ENCODE measurements around the gene CPA4. TPM values are rescaled to one million over a fixed set of nuclear protein-coding genes. Genes with fewer than 3 reads are reported as not detected.

The CPA4 gene
- total and polyA plus RNA-seq, 4 donors, result 0.03 to 0.05 TPM; not detected in 2

GRCh38 chr7:130279906-130280305, 13.1 kb upstream of the CPA4 start:
- Histone ChIP-seq H3K4me3 (ENCODE audit: low read depth in 1 of 3, low read length in 3 of 3) (no peak overlapping the region), H3K9me3 (ENCODE audit: control insufficient read depth in 4 of 4, low read length in 3 of 4) (peaks cover 0 to 3% (median 1%) of the 10 kb centered on the region in 4 donors), H3K36me3 (ENCODE audit: control insufficient read depth in 4 of 4, insufficient read depth in 3 of 4, low read depth in 1 of 4, low read length in 3 of 4) (no peaks in the 10 kb centered on the region), H3K27ac (ENCODE audit: low read depth in 1 of 2, low read length in 2 of 2) (no peak overlapping the region), H3K27me3 (ENCODE audit: control insufficient read depth in 4 of 4, insufficient read depth in 4 of 4, low read length in 3 of 4) (peaks cover 0 to 9% (median 2%) of the 10 kb centered on the region in 4 donors), H3K9ac (ENCODE audit: low read depth in 1 of 2, low read length in 2 of 2) (no peak overlapping the region), H3K4me1 (ENCODE audit: control insufficient read depth in 4 of 4, insufficient read depth in 4 of 4, low read length in 3 of 4) (no peaks in the 10 kb centered on the region)
- 95% methylated on average over 1 of the region's 1 CpG for WGBS
- TF ChIP-seq RXRA (IDR thresholded peaks at IDR 0.05) (no peak), EGR1 (IDR thresholded peaks at IDR 0.05; ENCODE audit: low read depth in 2 of 2) (no peak), HNF4G (IDR thresholded peaks at IDR 0.05) (no peak), MAX (IDR thresholded peaks at IDR 0.05) (no peak), GABPA (IDR thresholded peaks at IDR 0.05 in 1 of 2, conservative IDR thresholded peaks at IDR 0.05 in 1 of 2) (no peak), YY1 (IDR thresholded peaks at IDR 0.05) (no peak), REST (IDR thresholded peaks at IDR 0.05) (no peak), ZBTB33 (IDR thresholded peaks at IDR 0.05) (no peak)
- no peak for DNase-seq (ENCODE audit: low spot score)

- Histone ChIP-seq H3K36me3 (ENCODE audit: control insufficient read depth in 4 of 4, insufficient read depth in 3 of 4, low read depth in 1 of 4, low read length in 3 of 4) (no peaks in the 10 kb centered on the region), H3K9ac (ENCODE audit: low read depth in 1 of 2, low read length in 2 of 2) (no peak overlapping the region), H3K4me1 (ENCODE audit: control insufficient read depth in 4 of 4, insufficient read depth in 4 of 4, low read length in 3 of 4) (no peaks in the 10 kb centered on the region), H3K9me3 (ENCODE audit: control insufficient read depth in 4 of 4, low read length in 3 of 4) (peaks cover 0 to 3% (median 0%) of the 10 kb centered on the region in 4 donors), H3K27ac (ENCODE audit: low read depth in 1 of 2, low read length in 2 of 2) (no peak overlapping the region), H3K4me3 (ENCODE audit: low read depth in 1 of 3, low read length in 3 of 3) (no peak overlapping the region), H3K27me3 (ENCODE audit: control insufficient read depth in 4 of 4, insufficient read depth in 4 of 4, low read length in 3 of 4) (peaks cover 0 to 5% (median 0%) of the 10 kb centered on the region in 4 donors)
- no peak for DNase-seq (ENCODE audit: low spot score)
- TF ChIP-seq RAD21 (IDR thresholded peaks at IDR 0.05) (no peak), JUND (IDR thresholded peaks at IDR 0.05) (no peak), YY1 (IDR thresholded peaks at IDR 0.05) (no peak), HNF4A (conservative IDR thresholded peaks at IDR 0.05) (no peak), REST (IDR thresholded peaks at IDR 0.05) (no peak), GABPA (IDR thresholded peaks at IDR 0.05 in 1 of 2, conservative IDR thresholded peaks at IDR 0.05 in 1 of 2) (no peak), TAF1 (conservative IDR thresholded peaks at IDR 0.05) (no peak), EGR1 (IDR thresholded peaks at IDR 0.05; ENCODE audit: low read depth in 2 of 2) (no peak), NR2F2 (IDR thresholded peaks at IDR 0.05) (no peak), ZBTB33 (IDR thresholded peaks at IDR 0.05) (no peak), MAX (IDR thresholded peaks at IDR 0.05) (no peak), FOXA2 (IDR thresholded peaks at IDR 0.05) (no peak), SP1 (IDR thresholded peaks at IDR 0.05) (no peak), FOXA1 (IDR thresholded peaks at IDR 0.05) (no peak), RXRA (IDR thresholded peaks at IDR 0.05) (no peak), HNF4G (IDR thresholded peaks at IDR 0.05) (no peak)
- 77% methylated on average over 1 of the region's 1 CpG for WGBS
These were observed 11.7 kb upstream of the CPA4 start for GRCh38 chr7:130281260-130281659.

All from liver (tissue), 9 donors.